ENCODE measurements around the gene AEBP2.

GRCh38 chr12:19529951-19530636 is 90.8 kb downstream of the AEBP2 start:
- TF ChIP-seq IRF2 (CRISPR knock-in tag; IDR thresholded peaks at IDR 0.05) (no peak), SP5 (CRISPR knock-in tag; IDR thresholded peaks at IDR 0.05; ENCODE audit: borderline replicate concordance, low read depth) (no peak), SOX6 (IDR thresholded peaks at IDR 0.05) (no peak), SOX6 (CRISPR knock-in tag; IDR thresholded peaks at IDR 0.05) (no peak), NFYB (CRISPR knock-in tag; IDR thresholded peaks at IDR 0.05) (no peak), CTCF (CRISPR knock-in tag; IDR thresholded peaks at IDR 0.05) (no peak), KLF12 (CRISPR knock-in tag; IDR thresholded peaks at IDR 0.05; ENCODE audit: borderline replicate concordance) (no peak), SP1 (IDR thresholded peaks at IDR 0.05) (no peak), SP1 (CRISPR knock-in tag; IDR thresholded peaks at IDR 0.05) (no peak), GMEB1 (CRISPR knock-in tag; IDR thresholded peaks at IDR 0.05; ENCODE audit: borderline replicate concordance) (no peak), ZNF234 (CRISPR knock-in tag; conservative IDR thresholded peaks at IDR 0.05) (no peak), GABPA (IDR thresholded peaks at IDR 0.05; ENCODE audit: low read depth, low read length) (no peak), GABPA (CRISPR knock-in tag; IDR thresholded peaks at IDR 0.05; ENCODE audit: low read depth) (peak; percentile 40; the same call in 1 of the 2 replicates), RNF2 (conservative IDR thresholded peaks at IDR 0.05; ENCODE audit: low read depth) (no peak)
- TF ChIP-seq, protein P1, sequence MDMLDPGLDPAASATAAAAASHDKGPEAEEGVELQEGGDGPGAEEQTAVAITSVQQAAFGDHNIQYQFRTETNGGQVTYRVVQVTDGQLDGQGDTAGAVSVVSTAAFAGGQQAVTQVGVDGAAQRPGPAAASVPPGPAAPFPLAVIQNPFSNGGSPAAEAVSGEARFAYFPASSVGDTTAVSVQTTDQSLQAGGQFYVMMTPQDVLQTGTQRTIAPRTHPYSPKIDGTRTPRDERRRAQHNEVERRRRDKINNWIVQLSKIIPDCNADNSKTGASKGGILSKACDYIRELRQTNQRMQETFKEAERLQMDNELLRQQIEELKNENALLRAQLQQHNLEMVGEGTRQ (IDR thresholded peaks at IDR 0.05; ENCODE audit: low read depth, low read length), result no peak
- TF ChIP-seq, protein P1 (CRISPR knock-in tag; IDR thresholded peaks at IDR 0.05; ENCODE audit: borderline replicate concordance), result no peak
